Urinary bladder (tissue), 4 donors: ENCODE measurements around the gene RIN3. TPM values are rescaled to one million over a fixed set of nuclear protein-coding genes. Genes with fewer than 3 reads are reported as not detected.
A peak's percentile ranks its signal among the peaks of the same experiment; 100 is the strongest.

Experiments used
- DNase-seq: peaks from one replicate; pipeline ENCODE4 v3.0.0-alpha.2; 2015; ENCODE audit errors: extremely low spot score
- H3K27ac ChIP-seq: one replicate; pipeline ENCODE4 v1.5.1; 2013; ENCODE audit warnings: low read depth, mild to moderate bottlenecking, moderate library complexity
- H3K36me3 ChIP-seq: one replicate; pipeline ENCODE4 v1.6.1; 2013; ENCODE audit warnings: mild to moderate bottlenecking, moderate library complexity; ENCODE audit not compliant: insufficient read depth
- H3K4me1 ChIP-seq: one replicate; pipeline ENCODE4 v1.6.1; 2013; ENCODE audit warnings: mild to moderate bottlenecking, moderate library complexity; ENCODE audit not compliant: insufficient read depth
- H3K4me3 ChIP-seq: one replicate; pipeline ENCODE4 v1.5.1; 2013; ENCODE audit warnings: low read depth, low read length
- WGBS: extraction: QIAGEN DNeasy Blood & Tissue Kit; methylation state at CpG from one replicate; pipeline ENCODE4 v1.1.7; 2013; 5-methylcytosine and 5-hydroxymethylcytosine counted together
- polyA plus RNA-seq: library from polyadenylated mRNA; stranded (reverse); fragments of 200-250 nt; gene quantifications from one replicate; pipeline ENCODE4 v1.2.3, GENCODE V29; 2013
- total RNA-seq: library from RNA; depleted of rRNA; stranded (reverse); fragments of >200 nt; gene quantifications from one replicate; pipeline ENCODE4 v1.2.3, GENCODE V29; 2014
- donor health status: healthy with polysubstance abuse.
- donor health status: healthy.

RIN3 gene
- total and polyA plus RNA-seq, 2 donors = 9.1 to 21.7 TPM

DNA sequence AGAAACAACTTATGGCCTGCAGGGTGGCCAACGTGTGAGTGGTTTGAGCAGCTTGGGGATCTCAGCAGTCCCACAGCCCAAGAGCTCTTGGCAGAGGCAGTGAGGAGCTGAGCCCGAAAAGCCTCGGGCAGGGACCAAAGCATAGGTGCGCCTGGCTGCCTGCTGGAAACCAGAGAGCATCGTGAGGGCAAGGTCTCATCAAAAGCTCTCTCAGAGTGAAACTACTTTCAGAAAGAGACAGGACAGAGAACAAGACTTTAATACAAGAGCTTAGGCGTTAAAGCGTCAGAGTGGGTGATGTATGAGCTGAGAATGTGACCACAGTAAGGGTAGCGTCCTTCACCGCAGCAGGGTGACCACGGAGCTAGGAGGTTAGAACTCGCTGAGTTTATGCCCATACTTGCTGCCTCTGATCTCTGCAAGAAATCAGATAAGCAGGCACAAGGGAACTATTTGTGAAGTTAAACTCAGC, 204.0 kb downstream of the RIN3 start:
- WGBS = 40% methylated on average over 11 of the region's 11 CpGs
- Histone ChIP-seq H3K36me3 (no peaks in the 10 kb centered on the region), H3K4me1 (no peaks in the 10 kb centered on the region), H3K27ac (no peak overlapping the region), H3K4me3 (no peak overlapping the region)
- DNase-seq = no peak

- WGBS = 90% methylated on average over 8 of the region's 8 CpGs
- Histone ChIP-seq H3K4me1 (no peaks in the 10 kb centered on the region), H3K36me3 (no peaks in the 10 kb centered on the region), H3K4me3 (no peak overlapping the region), H3K27ac (no peak overlapping the region)
- DNase-seq = no peak
Observed at GRCh38 chr14:92718664-92719063, 205.1 kb downstream of the RIN3 start.

DNA sequence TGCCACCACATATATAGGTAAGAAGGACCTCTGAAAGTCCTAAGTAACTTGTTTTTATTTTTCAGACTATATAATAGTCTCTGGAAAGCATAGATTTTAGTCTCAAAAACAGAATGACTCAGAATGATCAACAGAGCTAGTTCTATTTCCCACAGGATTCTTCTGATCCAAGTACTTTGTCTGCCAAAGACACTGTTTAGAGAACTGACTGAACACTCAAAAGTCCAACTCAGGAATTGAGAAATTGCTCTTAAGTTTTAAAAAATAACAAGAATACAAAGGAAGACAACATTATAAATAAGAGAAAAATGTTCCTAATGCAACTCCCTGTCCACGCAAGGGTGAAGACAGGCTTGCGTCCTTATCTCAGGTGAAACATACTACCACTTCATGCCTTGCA, 205.8 kb downstream of the RIN3 start:
- 32% methylated on average over 2 of the region's 2 CpGs for WGBS
- H3K27ac ChIP-seq = no peak overlapping the region
- no peak for DNase-seq

DNA sequence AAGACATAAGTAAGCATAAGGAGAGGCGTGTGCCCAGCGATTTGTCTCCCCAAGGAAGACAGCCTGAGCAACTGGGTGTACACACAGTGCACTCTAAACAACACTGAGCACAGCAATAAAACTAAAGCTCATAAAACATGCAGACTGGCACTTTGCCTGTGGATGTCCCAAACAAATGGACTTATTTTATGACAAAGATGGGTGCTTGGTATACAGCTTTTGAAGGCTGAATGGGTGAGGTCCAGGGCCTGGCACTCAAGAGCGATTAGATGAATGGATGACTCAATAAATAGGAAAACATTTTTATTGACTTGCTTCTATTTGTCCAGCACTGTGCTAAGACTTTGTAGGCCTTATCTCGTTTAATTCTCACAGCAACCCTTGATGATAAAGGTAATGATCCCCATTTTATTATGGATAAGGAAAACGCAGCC, 206.3 kb downstream of the RIN3 start:
- Histone ChIP-seq H3K4me3 (no peak overlapping the region), H3K36me3 (no peaks in the 10 kb centered on the region), H3K27ac (no peak overlapping the region), H3K4me1 (no peaks in the 10 kb centered on the region)
- WGBS = 18% methylated on average over 5 of the region's 5 CpGs
- peak; percentile 54 for DNase-seq

More for the DNA sequence above, 205.8 kb downstream of the RIN3 start:
- Histone ChIP-seq H3K36me3 (no peaks in the 10 kb centered on the region), H3K4me3 (no peak overlapping the region), H3K4me1 (no peaks in the 10 kb centered on the region)

DNA sequence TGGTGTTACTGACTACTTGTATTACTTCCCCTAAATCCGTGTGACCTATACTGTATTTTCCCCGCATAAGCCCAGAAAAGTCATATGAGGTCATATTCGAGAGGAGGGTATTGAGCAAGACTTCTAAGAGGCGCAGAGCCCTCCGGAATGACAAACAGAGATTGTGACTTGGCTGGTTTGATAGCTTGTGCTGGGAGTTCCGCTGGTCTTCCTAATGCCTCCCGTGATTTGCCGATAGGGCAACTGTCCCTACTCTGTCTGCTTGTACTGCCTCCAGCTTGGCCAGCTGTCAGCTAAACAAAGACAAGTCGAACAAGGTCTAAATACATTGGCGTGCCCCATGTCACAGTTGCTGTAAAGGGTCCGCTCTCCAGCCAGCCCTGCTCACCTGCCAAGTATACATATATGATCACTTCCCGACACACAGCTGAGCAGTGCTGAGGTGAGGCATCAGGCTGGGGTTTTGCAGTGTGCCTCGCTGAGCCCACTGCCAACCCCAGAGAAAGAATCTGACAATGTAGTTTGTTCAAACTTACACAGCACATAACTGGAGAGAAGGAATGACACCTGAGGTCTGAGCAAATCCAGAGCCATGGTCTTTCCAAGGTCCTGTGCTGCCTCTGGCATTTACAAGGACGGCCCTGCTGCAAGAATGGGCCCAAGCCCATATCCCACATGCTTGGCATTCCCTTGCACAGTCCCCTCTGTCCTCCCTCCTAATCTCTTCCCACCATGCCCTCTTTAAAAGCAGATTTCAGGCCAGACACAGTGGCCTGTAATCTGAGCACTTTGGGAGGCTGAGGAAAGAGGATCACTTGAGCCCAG, 211.1 kb downstream of the RIN3 start:
- Histone ChIP-seq H3K4me3 (no peak overlapping the region), H3K4me1 (peaks cover 2% of the 10 kb centered on the region), H3K36me3 (no peaks in the 10 kb centered on the region), H3K27ac (peak overlapping the region; percentile 2)
- 80% methylated on average over 14 of the region's 14 CpGs for WGBS
- no peak for DNase-seq

DNA sequence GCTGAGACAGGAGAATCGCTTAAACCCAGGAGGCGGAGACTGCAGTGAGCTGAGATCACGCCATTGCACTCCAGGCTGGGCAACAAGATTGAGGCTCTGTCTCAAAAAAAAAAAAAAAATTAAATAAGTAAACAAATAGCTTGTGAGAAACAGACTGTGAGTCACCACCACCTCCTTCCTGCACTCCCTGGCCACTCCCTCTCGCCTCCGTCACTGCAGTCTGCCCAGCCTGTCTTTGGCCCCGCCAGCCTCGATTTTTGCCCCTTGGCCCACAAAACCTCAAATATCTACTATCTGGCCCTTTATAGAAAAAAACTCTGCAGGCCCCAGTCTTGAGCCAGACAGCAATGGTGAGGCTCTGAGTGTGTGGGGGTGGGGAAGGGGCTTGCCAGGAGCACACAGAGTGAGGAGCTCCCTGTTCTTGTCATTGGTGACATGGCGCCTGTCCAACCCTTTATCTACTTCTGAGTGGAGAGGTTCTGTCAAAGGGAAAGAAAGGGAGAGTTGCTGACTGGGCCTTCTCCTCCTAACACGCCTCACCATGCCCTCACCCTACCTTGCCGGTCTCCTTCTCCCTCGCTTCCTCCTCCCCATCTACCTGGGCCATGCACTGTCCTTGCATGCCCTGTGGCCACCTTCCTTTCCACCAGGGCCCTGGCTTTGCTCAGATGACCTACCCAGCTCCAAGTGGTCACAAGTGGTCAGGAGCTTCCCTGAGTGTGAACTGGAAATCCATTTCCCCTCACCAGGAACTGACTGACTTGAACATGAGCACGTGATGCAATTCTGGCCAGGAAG, 212.8 kb downstream of the RIN3 start:
- Histone ChIP-seq H3K36me3 (no peaks in the 10 kb centered on the region), H3K4me1 (peaks cover 2% of the 10 kb centered on the region), H3K4me3 (no peak overlapping the region), H3K27ac (peak overlapping the region; percentile 78)
- 77% methylated on average over 12 of the region's 12 CpGs for WGBS
- DNase-seq = no peak

- no peak for DNase-seq
- WGBS = 86% methylated on average over 8 of the region's 8 CpGs
- H3K4me1 ChIP-seq = peaks cover 2% of the 10 kb centered on the region
- no peak overlapping the region for H3K27ac ChIP-seq
- H3K36me3 ChIP-seq = no peaks in the 10 kb centered on the region
- no peak overlapping the region for H3K4me3 ChIP-seq
Observed at GRCh38 chr14:92726933-92727262, 213.3 kb downstream of the RIN3 start.

GRCh38 chr14:92728759-92729364, 215.3 kb downstream of the RIN3 start:
- peaks cover 2% of the 10 kb centered on the region for H3K4me1 ChIP-seq
- no peak overlapping the region for H3K27ac ChIP-seq
- WGBS = 80% methylated on average over 8 of the region's 8 CpGs
- no peak overlapping the region for H3K4me3 ChIP-seq
- H3K36me3 ChIP-seq = no peaks in the 10 kb centered on the region
- no peak for DNase-seq

GRCh38 chr14:92729634-92730358, 216.2 kb downstream of the RIN3 start:
- WGBS = 69% methylated on average over 14 of the region's 14 CpGs
- Histone ChIP-seq H3K27ac (no peak overlapping the region), H3K36me3 (no peaks in the 10 kb centered on the region), H3K4me3 (no peak overlapping the region), H3K4me1 (peaks cover 2% of the 10 kb centered on the region)
- DNase-seq = no peak

- 97% methylated on average over 3 of the region's 3 CpGs for WGBS
- Histone ChIP-seq H3K4me3 (no peak overlapping the region), H3K4me1 (no peaks in the 10 kb centered on the region), H3K36me3 (no peaks in the 10 kb centered on the region), H3K27ac (no peak overlapping the region)
- no peak for DNase-seq
Observed at GRCh38 chr14:92731622-92732115, 218.1 kb downstream of the RIN3 start.

DNA sequence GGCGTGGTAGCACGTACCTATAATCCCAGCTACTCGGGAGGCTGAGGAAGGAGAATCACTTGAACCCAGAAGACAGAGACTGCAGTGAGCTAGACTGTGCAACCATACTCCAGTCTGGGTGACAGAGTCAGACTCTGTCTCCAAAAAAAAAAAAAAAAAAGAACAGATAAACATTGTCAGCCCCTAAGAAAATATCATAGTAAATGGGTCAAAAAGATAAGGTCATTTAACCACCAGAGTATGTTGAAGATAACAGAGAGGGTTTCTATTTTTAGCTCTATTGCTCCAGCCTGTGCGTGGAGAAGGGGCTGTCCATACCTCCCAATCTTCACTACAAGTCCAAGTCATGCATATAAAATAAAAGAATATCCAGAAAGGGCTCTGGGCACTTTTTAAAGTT, 219.4 kb downstream of the RIN3 start:
- 74% methylated on average over 4 of the region's 4 CpGs for WGBS
- Histone ChIP-seq H3K4me1 (no peaks in the 10 kb centered on the region), H3K4me3 (no peak overlapping the region), H3K27ac (no peak overlapping the region), H3K36me3 (no peaks in the 10 kb centered on the region)
- DNase-seq = no peak

DNA sequence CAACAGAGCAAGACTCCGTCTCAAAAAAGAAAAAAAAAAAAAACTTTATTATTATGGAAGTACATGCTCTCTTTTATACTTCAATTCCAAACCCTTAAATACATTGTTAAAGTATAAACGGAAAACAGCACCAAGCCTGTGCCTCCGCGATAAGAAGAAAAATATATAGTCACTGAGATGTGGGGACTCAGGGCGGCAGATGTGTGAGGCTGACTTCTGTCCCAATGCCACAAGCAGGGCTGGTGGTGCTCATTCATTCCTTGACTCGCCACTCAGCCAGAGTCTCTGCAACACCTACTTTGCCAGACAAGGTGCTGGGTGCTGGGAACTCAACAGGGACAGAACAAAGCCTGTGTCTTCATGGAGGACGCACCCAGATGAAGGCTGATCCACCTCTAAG, 221.0 kb downstream of the RIN3 start:
- WGBS = 95% methylated on average over 7 of the region's 7 CpGs
- no peak for DNase-seq
- H3K4me1 ChIP-seq = no peaks in the 10 kb centered on the region
- no peaks in the 10 kb centered on the region for H3K36me3 ChIP-seq
- no peak overlapping the region for H3K4me3 ChIP-seq
- H3K27ac ChIP-seq = no peak overlapping the region

DNA sequence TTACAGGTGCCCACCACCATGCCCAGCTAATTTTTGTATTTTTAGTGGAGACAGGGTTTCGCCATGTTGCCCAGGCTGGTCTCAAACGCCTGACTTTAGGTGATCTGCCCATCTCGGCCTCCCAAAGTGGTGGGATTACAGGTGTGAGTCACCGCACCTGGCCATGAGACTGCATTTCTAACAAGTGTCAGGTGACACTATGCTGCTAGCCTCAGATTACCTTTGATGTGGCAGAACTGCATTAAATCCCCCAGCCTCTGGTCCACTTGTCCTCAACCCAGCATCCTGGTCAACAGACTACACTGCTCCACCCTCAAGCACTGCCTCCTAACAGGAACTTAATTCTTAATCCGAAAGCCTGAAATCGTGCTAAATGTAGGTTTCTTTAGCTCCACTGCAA, 221.8 kb downstream of the RIN3 start:
- H3K27ac ChIP-seq = no peak overlapping the region
- no peaks in the 10 kb centered on the region for H3K4me1 ChIP-seq
- no peaks in the 10 kb centered on the region for H3K36me3 ChIP-seq
- no peak for DNase-seq
- 87% methylated on average over 6 of the region's 6 CpGs for WGBS
- H3K4me3 ChIP-seq = no peak overlapping the region
